Ramos (cell line): ENCODE results near the gene CCND1.

Experiments used
- in situ Hi-C: fragments of 300-500 bp; cut with MboI; formaldehyde crosslinking; loops from one replicate; pipeline ENCODE4 v1.14.3; 2022; ENCODE audit warnings: low sequenced_read_pairs; ENCODE audit not compliant: unreplicated experiment

CCND1 gene

GRCh38 chr11:69640995-69641581 is at the start of gene CCND1:
Gene CCND1 (plus strand): TSS chr11:69641156. CDS start chr11:69641314, 158 bp downstream.
- in situ Hi-C loops, result loop anchor here (5.0 kb wide), 1 partner anchor 534 kb away; no protein-coding TSS in a partner anchor

GRCh38 chr11:69592986-69593650 is 47.8 kb upstream of the CCND1 start:
- in situ Hi-C loops, result no loop called here

GRCh38 chr11:69593851-69594250 is 47.1 kb upstream of the CCND1 start:
- in situ Hi-C loops, result no loop called here

GRCh38 chr11:69594481-69594880 is 46.5 kb upstream of the CCND1 start:
- in situ Hi-C loops, result no loop called here

- in situ Hi-C loops, result no loop called here
These were observed 44.9 kb upstream of the CCND1 start for GRCh38 chr11:69595805-69596665.

- in situ Hi-C loops, result no loop called here
These were observed 42.8 kb upstream of the CCND1 start for GRCh38 chr11:69598147-69598546.

GRCh38 chr11:69599502-69599901 is 41.5 kb upstream of the CCND1 start:
- in situ Hi-C loops, result no loop called here

- in situ Hi-C loops, result no loop called here
These were observed 41.0 kb upstream of the CCND1 start for GRCh38 chr11:69600001-69600400.

GRCh38 chr11:69601011-69601975 is 39.7 kb upstream of the CCND1 start:
- in situ Hi-C loops, result no loop called here

GRCh38 chr11:69603111-69603836 is 37.7 kb upstream of the CCND1 start:
- in situ Hi-C loops, result no loop called here

- in situ Hi-C loops, result no loop called here
These were observed 36.9 kb upstream of the CCND1 start for GRCh38 chr11:69604055-69604454.

GRCh38 chr11:69605737-69606526 is 35.0 kb upstream of the CCND1 start:
- in situ Hi-C loops, result no loop called here

- in situ Hi-C loops, result no loop called here
These were observed 31.6 kb upstream of the CCND1 start for GRCh38 chr11:69609351-69609750.

- in situ Hi-C loops, result no loop called here
These were observed 29.1 kb upstream of the CCND1 start for GRCh38 chr11:69611548-69612526.

- in situ Hi-C loops, result no loop called here
These were observed 27.4 kb upstream of the CCND1 start for GRCh38 chr11:69613594-69613993.

GRCh38 chr11:69614085-69614484 is 26.9 kb upstream of the CCND1 start:
- in situ Hi-C loops, result no loop called here

GRCh38 chr11:69615545-69616278 is 25.2 kb upstream of the CCND1 start:
- in situ Hi-C loops, result no loop called here
